Keratinocyte (primary cell): ENCODE measurements around the gene RAB3IL1. TPM values are rescaled to one million over a fixed set of nuclear protein-coding genes. Genes with fewer than 3 reads are reported as not detected.

Source experiments
- DNase-seq: peaks from one replicate; pipeline ENCODE4 v3.0.0-alpha.2; 2011; ENCODE audit warnings: low read depth, missing footprints, low spot score
- FAIRE-seq: peaks from 2 replicates; lab custom pipeline; 2011; peaks lifted over from hg19 to GRCh38; lab: Jason Lieb, UNC
- H2AFZ ChIP-seq: 2 replicates; pipeline ENCODE4 v1.6.0; 2012; ENCODE audit warnings: low read length, control low read depth, inconsistent platforms; ENCODE audit not compliant: control insufficient read depth
- H3K27ac ChIP-seq: 2 replicates; pipeline ENCODE4 v1.5.1; 2011; ENCODE audit warnings: low read length; ENCODE audit not compliant: control insufficient read depth, insufficient read depth
- H3K27me3 ChIP-seq: 3 replicates; pipeline ENCODE4 v1.6.0; 2011; ENCODE audit warnings: low read length; ENCODE audit not compliant: control insufficient read depth, insufficient read depth; ENCODE audit errors: extremely low read depth
- H3K36me3 ChIP-seq, 2 experiments: 2 replicates in 1 of 2; 3 replicates in 1 of 2; pipeline ENCODE4 v1.5.1; 2011; ENCODE audit warnings: low read length in 2 of 2, mild to moderate bottlenecking in 1 of 2; ENCODE audit not compliant: control insufficient read depth in 2 of 2, insufficient read depth in 2 of 2; ENCODE audit errors: extremely low read depth in 1 of 2
- H3K4me1 ChIP-seq: 3 replicates; pipeline ENCODE4 v1.5.1; 2011; ENCODE audit warnings: low read length; ENCODE audit not compliant: control insufficient read depth, insufficient read depth; ENCODE audit errors: extremely low read depth
- H3K4me2 ChIP-seq: 3 replicates; pipeline ENCODE4 v1.6.0; 2011; ENCODE audit warnings: low read depth, low read length; ENCODE audit not compliant: control insufficient read depth, insufficient read depth; ENCODE audit errors: extremely low read depth
- H3K4me3 ChIP-seq, 3 experiments: fragments of 200-600 bp in 1 of 3; sonication (generic) in 1 of 3; 2 replicates in 2 of 3; 3 replicates in 1 of 3; pipeline ENCODE4 v1.5.1; 2011 to 2016; ENCODE audit warnings: low read length in 3 of 3, mild to moderate bottlenecking in 3 of 3, control low read depth in 2 of 3, inconsistent platforms in 1 of 3, low read depth in 1 of 3, mixed read lengths in 1 of 3, mixed run types in 1 of 3, moderate library complexity in 1 of 3; ENCODE audit not compliant: control insufficient read depth in 2 of 3, insufficient read depth in 2 of 3; ENCODE audit errors: extremely low read depth in 1 of 3
- H3K79me2 ChIP-seq: 2 replicates; pipeline ENCODE4 v1.6.0; 2012; ENCODE audit warnings: low read length; ENCODE audit not compliant: control insufficient read depth, insufficient read depth
- H3K9ac ChIP-seq: 3 replicates; pipeline ENCODE4 v1.6.0; 2011; ENCODE audit warnings: low read length; ENCODE audit not compliant: control insufficient read depth, insufficient read depth; ENCODE audit errors: extremely low read depth
- H3K9me1 ChIP-seq: 3 replicates; pipeline ENCODE4 v1.6.0; 2011; ENCODE audit warnings: low read length; ENCODE audit not compliant: control insufficient read depth, insufficient read depth; ENCODE audit errors: extremely low read depth
- H3K9me3 ChIP-seq: 2 replicates; pipeline ENCODE4 v1.5.1; 2012; ENCODE audit warnings: low read depth, low read length; ENCODE audit not compliant: control insufficient read depth
- H4K20me1 ChIP-seq: 3 replicates; pipeline ENCODE4 v1.6.0; 2011; ENCODE audit warnings: low read length; ENCODE audit not compliant: control insufficient read depth, insufficient read depth; ENCODE audit errors: extremely low read depth
- EZH2 ChIP-seq: IDR thresholded peaks from one replicate; pipeline ENCODE4 v1.6.1; 2012; ENCODE audit warnings: inconsistent platforms, mild to moderate bottlenecking, low read length, moderate library complexity
- dilution Hi-C: fragments of 300-500 bp; cut with MboI; formaldehyde crosslinking; loops from one replicate; pipeline ENCODE4 v1.7.0; 2020; ENCODE audit warnings: low sequenced_read_pairs; ENCODE audit not compliant: extremely low pct_ligation_motif_present
- polyA plus RNA-seq, 5 experiments: library from polyadenylated mRNA; depleted of rRNA in 3 of 5; stranded (reverse) in 3 of 5; stranded (forward) in 1 of 5; unstranded in 1 of 5; fragments of >200 nt; gene quantifications; 1 replicate in 1 of 5; 2 replicates in 3 of 5; 3 replicates in 1 of 5; pipeline versions ENCODE4 v1.2.1 to v1.2.3, GENCODE V29; 2011 to 2012; ENCODE audit warnings: missing spikeins in 2 of 5, low read depth in 1 of 5, low replicate concordance in 1 of 5
- TF ChIP-seq, protein P1 (sequence below), 3 experiments: IDR thresholded peaks in 1 of 3; conservative IDR thresholded peaks in 1 of 3; optimal IDR thresholded peaks in 1 of 3; 2 replicates in 2 of 3; 3 replicates in 1 of 3; pipeline versions ENCODE3 to v1.5.1; 2011; ENCODE audit warnings: low read length in 3 of 3, mild to moderate bottlenecking in 3 of 3, moderate library complexity in 2 of 3, control low read depth in 1 of 3, inconsistent platforms in 1 of 3; ENCODE audit not compliant: insufficient read depth in 2 of 3; ENCODE audit errors: extremely low read depth in 1 of 3

RAB3IL1 gene
- polyA plus RNA-seq, 1 donor (not counting 4 experiments of a cell fraction or from before 2014, with no cell fraction given), result 0.31 TPM

DNA sequence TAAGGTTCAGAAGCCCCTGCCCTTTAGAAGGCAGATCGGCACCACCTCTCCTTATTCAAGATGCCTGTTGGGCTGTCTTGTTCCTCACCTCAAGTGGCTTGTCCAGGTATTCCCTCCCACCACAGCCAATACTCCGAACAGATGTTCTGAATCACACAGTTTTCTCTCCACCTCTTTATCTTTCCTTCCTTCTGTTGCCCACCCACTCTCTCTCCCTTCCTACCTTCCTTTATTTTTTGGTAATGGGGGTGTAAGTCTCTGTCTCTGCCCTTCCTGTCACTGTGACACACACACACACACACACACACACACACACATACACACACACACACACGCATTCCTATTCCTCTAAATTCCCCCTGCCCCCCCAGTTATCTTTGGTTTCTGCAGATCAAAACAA lies 41.2 kb upstream of the RAB3IL1 start:
- Histone ChIP-seq H2AFZ (no peak overlapping the region), H4K20me1 (peaks cover 3% of the 10 kb centered on the region), H3K4me3 (no peak overlapping the region), H3K4me2 (no peak overlapping the region), H3K27me3 (peaks cover 13% of the 10 kb centered on the region), H3K9ac (no peak overlapping the region), H3K9me1 (no peaks in the 10 kb centered on the region), H3K9me3 (no peaks in the 10 kb centered on the region), H3K36me3 (peaks cover 2 to 3% of the 10 kb centered on the region in 2 experiments), H3K79me2 (no peaks in the 10 kb centered on the region), H3K4me1 (peaks cover 9% of the 10 kb centered on the region), H3K27ac (peak overlapping the region; percentile 51)
- no peak for TF ChIP-seq EZH2
- TF ChIP-seq, protein P1, sequence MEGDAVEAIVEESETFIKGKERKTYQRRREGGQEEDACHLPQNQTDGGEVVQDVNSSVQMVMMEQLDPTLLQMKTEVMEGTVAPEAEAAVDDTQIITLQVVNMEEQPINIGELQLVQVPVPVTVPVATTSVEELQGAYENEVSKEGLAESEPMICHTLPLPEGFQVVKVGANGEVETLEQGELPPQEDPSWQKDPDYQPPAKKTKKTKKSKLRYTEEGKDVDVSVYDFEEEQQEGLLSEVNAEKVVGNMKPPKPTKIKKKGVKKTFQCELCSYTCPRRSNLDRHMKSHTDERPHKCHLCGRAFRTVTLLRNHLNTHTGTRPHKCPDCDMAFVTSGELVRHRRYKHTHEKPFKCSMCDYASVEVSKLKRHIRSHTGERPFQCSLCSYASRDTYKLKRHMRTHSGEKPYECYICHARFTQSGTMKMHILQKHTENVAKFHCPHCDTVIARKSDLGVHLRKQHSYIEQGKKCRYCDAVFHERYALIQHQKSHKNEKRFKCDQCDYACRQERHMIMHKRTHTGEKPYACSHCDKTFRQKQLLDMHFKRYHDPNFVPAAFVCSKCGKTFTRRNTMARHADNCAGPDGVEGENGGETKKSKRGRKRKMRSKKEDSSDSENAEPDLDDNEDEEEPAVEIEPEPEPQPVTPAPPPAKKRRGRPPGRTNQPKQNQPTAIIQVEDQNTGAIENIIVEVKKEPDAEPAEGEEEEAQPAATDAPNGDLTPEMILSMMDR (optimal IDR thresholded peaks at IDR 0.05 in 1 of 3, IDR thresholded peaks at IDR 0.05 in 1 of 3, conservative IDR thresholded peaks at IDR 0.05 in 1 of 3; ENCODE audit: extremely low read depth in 1 of 3, insufficient read depth in 2 of 3, low read length in 3 of 3), result no peak
- FAIRE-seq (no peak), DNase-seq (no peak)
- dilution Hi-C loops, result no loop called here

DNA sequence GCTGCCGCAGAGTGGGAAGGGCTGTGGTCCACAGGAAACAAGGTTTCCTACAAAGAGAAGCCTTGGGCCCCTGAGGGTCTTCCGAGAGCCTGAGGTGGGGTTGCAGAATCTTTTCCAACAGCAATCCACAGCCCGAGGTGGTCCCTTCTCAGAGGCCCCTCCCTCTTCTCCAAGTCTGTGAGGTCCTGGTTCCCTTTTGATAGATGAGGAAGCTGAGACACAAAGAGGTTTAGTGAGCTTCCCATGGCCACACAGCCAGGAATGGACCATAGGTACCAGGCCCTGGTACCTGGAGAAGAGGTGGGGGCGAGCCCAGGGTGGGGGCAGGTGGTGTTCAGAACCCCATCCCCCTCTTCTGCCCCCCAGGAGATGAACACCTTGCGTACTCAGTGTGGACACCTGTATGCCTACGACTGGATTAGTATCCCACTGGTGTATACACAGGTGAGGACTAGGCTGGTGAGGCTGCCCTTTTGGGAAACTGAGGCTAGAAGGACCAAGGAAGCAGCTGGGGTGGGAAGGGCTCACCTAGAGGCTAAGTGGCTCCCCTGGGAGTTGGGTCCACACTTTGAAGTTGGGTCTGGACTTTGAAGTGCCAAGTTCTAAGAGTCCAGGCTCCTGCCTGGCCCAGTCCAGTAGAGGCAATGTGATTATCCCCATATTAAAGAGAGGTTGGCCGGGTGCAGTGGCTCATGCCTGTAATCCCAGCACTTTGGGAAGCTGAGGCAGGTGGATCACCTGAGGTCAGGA lies 39.8 kb upstream of the RAB3IL1 start:
- no peak for TF ChIP-seq EZH2
- TF ChIP-seq, protein P1 (optimal IDR thresholded peaks at IDR 0.05 in 1 of 3, IDR thresholded peaks at IDR 0.05 in 1 of 3, conservative IDR thresholded peaks at IDR 0.05 in 1 of 3; ENCODE audit: extremely low read depth in 1 of 3, insufficient read depth in 2 of 3, low read length in 3 of 3), result no peak
- Histone ChIP-seq H3K9ac (no peak overlapping the region), H4K20me1 (no peaks in the 10 kb centered on the region), H3K9me1 (no peaks in the 10 kb centered on the region), H3K36me3 (peaks cover 0 to 3% of the 10 kb centered on the region in 2 experiments), H3K27me3 (peaks cover 13% of the 10 kb centered on the region), H2AFZ (no peak overlapping the region), H3K4me2 (no peak overlapping the region), H3K27ac (no peak overlapping the region), H3K9me3 (no peaks in the 10 kb centered on the region), H3K79me2 (no peaks in the 10 kb centered on the region), H3K4me1 (peaks cover 9% of the 10 kb centered on the region), H3K4me3 (no peak overlapping the region)
- FAIRE-seq (no peak), DNase-seq (no peak)
- dilution Hi-C loops, result no loop called here
